ENCODE data around the gene USP6NL. TPM values are rescaled to one million over a fixed set of nuclear protein-coding genes. Genes with fewer than 3 reads are reported as not detected.
A peak's percentile ranks its signal among the peaks of the same experiment; 100 is the strongest.
"Not testable (repeated sequence)": the region's sequence is repeated elsewhere in the genome, so short reads cannot be mapped to it uniquely, and the experiment has no call there.

Gene USP6NL
- total RNA-seq (2014; rRNA removed; shearing (Covaris generic)), result 13.1 and 13.9 TPM in 2 replicates
- 3.6 and 4.8 TPM in 2 replicates for polyA plus RNA-seq (2014; cell fraction: nucleus; rRNA removed)

DNA sequence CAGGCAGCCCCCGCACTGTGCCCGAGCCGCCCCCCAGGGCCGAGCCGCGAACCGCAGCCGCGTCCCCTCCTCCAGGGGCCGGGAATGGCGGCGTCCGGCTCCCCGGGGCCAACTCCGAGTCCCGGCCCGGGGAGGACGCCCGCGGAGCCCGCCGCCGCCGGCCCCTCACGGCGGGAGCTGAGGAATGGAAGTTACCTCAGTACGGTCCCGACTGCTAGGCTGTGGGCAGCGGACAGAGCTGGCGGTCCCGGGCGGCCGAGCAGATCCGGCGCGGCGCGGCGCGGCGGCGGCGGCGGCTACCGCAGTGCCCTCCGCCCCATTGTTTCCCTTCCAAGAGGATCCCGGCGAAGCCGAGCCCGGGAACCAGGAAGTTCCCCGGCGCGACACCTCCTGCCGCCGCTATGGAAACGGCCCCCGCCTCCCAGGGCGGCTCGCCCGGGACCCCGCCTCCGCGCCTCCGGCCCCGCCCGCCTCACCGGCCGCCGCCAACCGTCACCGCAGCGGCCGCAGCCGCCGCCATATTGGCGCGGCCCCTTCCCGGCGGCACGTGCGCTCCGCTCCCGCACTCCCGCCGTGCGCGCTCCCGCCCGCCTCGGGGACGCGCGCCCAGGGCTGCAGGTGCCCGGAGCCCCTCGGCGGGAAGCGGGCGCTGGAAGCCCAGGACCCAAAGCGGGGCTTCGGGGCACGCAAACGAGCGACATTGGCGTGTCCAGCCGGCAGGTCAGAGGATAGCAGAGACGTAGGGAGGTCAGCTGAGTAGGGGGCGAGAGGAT, at the start of gene USP6NL:
USP6NL (minus strand) TSS at position 403 of the 773 bp plus-strand sequence. CDS start 14,016 bp downstream, outside the sequence.
- DNase-seq (ENCODE audit: extremely low read depth, low read depth), result peak; percentile 75

DNA sequence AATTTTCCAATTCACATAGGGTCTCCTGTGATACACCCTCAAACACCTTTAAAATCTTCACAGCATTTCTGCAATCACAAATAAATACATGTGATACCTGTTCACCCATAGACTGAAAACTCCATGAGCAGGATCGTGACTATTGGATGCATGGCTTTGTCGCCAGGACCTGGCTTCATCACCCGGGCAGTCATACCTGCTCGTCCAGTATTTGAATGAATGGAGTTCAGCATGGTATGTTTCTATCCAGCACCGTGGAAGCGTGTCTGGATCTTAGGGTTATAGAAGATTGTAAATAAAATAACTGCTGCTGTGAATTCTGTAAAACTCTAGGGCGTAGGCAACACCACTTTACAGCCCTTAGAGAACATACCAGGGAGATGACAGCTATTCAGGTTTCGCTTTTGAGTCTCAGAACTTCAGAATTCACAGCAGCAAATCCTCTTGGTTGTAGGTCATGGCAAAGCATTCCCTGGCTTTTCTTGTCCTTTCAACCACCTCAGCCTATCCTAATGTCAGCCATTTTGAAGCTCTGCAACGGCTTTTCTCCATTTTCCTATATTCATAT, 47.4 kb upstream of the USP6NL start:
- DNase-seq (ENCODE audit: extremely low read depth, low read depth), result no peak

- DNase-seq (ENCODE audit: extremely low read depth, low read depth), result no peak
Measured at GRCh38 chr10:11655836-11656235, 44.4 kb upstream of the USP6NL start.

DNA sequence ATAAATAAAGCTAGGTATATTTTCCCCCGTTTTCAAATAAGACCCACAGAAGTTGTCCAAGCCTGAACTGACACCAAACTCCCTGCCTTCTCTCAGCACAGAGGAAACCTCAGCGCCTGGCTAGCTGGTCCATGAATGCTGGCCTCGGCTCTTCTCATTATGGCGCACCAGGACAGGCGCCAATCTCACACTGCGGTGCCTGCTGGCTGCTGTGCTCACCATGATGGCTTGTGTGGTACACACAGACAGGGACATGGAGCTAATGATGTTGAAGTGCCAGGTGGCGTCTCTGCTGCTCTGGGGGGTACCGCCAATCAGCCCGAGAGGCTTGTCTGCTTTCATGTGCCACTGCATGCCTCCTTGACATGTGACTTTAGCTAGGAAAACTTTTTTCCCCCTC, 43.2 kb upstream of the USP6NL start:
- no peak for DNase-seq (ENCODE audit: extremely low read depth, low read depth)

DNA sequence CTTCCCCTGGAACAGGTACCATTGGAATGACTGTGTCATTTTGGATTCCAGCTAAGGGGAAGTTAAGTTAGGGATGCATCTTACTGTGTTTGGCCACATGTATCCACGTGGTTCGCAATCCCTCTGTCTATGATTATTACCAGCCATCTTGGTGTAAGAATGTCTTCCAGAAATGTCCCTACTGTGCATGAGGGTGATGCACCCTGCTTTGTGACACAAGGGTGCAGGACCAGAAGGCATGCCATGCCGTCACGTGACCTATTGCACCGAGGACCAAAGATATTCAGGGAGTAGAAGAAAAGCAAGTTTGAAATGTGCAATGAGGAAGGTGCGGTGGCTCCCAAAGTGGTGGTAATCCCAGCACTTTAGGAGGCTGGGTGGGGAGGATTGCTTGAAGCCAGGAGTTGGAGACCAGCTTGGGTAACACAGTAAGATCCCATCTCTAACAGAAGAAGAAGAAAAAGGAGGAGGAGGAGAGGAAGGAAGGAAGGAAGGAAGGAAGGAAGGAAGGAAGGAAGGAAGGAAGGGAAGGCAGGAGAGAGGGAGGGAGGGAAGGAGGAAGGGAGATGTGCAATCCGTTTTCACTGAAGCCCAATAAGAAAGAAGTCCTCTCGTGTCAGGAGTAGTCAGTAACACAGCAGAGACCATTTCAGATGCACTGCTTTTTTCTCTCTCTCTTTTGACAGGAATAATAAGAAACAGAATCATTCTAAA, 42.5 kb upstream of the USP6NL start:
- DNase-seq (ENCODE audit: extremely low read depth, low read depth), result no peak

DNA sequence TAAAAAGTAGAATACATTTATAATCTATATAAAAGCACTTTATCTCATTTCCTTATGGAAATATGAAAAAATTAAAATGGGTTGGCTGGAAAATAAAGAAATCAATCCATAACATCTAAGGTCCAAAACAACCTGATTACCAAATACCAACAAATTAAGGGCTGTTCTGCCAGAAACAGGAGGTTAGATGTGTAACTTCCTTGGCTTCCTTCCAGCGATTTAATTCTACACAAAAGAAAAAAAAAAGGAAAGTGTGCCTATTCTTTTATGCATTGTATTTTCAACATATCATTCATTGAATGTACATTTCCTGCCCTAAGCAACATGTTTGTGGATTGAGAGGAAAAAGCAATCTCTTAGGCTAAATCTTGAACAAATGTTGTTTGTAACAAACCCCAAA, 36.2 kb upstream of the USP6NL start:
- DNase-seq (ENCODE audit: extremely low read depth, low read depth), result no peak

GRCh38 chr10:11646450-11646849, 35.0 kb upstream of the USP6NL start:
- no peak for DNase-seq (ENCODE audit: extremely low read depth, low read depth)

DNA sequence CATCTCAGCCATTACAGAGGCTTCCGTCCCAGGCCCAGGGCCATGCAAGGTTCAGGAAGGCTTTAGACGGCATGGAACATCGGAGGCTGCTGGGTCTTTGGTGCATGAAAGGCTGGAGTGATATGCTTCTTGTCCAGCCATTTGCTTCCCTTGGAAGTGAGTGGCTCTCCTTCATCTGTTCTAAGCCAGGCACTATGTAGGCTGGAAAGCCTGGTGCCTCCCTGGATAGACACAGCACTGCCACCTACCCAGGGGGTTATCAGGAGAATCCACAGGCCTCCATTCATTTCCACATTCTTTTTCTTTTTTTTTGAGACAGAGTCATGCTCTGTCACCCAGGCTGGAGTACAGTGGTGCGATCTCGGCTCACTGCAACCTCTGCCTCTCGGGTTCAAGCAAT, 31.6 kb upstream of the USP6NL start:
- DNase-seq (ENCODE audit: extremely low read depth, low read depth), result no peak

GRCh38 chr10:11642566-11642965, 31.1 kb upstream of the USP6NL start:
- no peak for DNase-seq (ENCODE audit: extremely low read depth, low read depth)

- peak; percentile 14 for DNase-seq (ENCODE audit: extremely low read depth, low read depth)
Measured at GRCh38 chr10:11639849-11640764, 28.7 kb upstream of the USP6NL start.

- DNase-seq (ENCODE audit: extremely low read depth, low read depth), result no peak
Measured at GRCh38 chr10:11639362-11639761, 27.9 kb upstream of the USP6NL start.

- no peak for DNase-seq (ENCODE audit: extremely low read depth, low read depth)
Measured at GRCh38 chr10:11638055-11638698, 26.7 kb upstream of the USP6NL start.

- DNase-seq (ENCODE audit: extremely low read depth, low read depth), result no peak
Measured at GRCh38 chr10:11636697-11637303, 25.4 kb upstream of the USP6NL start.

GRCh38 chr10:11631890-11632587, 20.6 kb upstream of the USP6NL start:
- no peak for DNase-seq (ENCODE audit: extremely low read depth, low read depth)

DNA sequence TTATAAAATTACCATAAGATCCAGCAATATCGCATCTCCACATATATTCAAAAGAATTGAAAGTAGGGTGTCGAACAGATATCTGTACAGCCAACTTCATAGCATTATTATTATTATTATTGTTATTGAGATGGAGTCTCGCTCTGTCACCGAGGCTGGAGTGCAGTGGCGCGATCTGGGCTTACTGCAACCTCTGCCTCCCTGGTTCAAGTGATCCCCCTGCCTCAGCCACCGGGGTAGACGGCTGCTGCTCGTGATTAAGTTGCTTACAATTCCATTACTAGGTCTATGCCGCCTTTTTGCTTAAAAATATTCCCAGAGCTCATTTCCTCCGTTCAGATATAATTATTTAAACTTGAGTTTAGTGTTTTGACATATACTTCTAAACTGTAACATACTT, 19.8 kb upstream of the USP6NL start:
- DNase-seq (ENCODE audit: extremely low read depth, low read depth), result no peak

GRCh38 chr10:11629731-11630130, 18.3 kb upstream of the USP6NL start:
- DNase-seq (ENCODE audit: extremely low read depth, low read depth), result no peak

- DNase-seq (ENCODE audit: extremely low read depth, low read depth), result not testable (repeated sequence)
Measured at GRCh38 chr10:11627941-11628340, 16.5 kb upstream of the USP6NL start.

GRCh38 chr10:11626071-11626470, 14.6 kb upstream of the USP6NL start:
- no peak for DNase-seq (ENCODE audit: extremely low read depth, low read depth)

Measured in NCI-H460 (cell line).